HepG2 (cell line): ENCODE data around the gene KIF17. TPM values are rescaled to one million over a fixed set of nuclear protein-coding genes. Genes with fewer than 3 reads are reported as not detected.

Experiments
- ATAC-seq: fragments of 200-7000 bp; cut with Tn5 transposase; 3 replicates; pipeline ENCODE4 v1.9.1; 2020; ENCODE audit warnings: mild to moderate bottlenecking, moderate library complexity
- BruUV-seq: library from RNA; stranded (reverse); fragments of 400-500 nt; replicated peaks from 2 replicates; lab custom pipeline; 2021; lab: Mats Ljungman, UMichigan
- CTCF ChIA-PET: fragments of 300-600 bp; formaldehyde crosslinking; extraction: SDS; loops from one replicate; lab custom pipeline; 2021; ENCODE audit warnings: low total read pairs, inconsistent platforms, low intra/inter-chr PET ratio; lab: Yijun Ruan, JAX
- POLR2A ChIA-PET: fragments of 350-600 bp; sonication (Branson Sonifier 250); formaldehyde crosslinking; loops from one replicate; lab custom pipeline; 2020; ENCODE audit warnings: antibody characterized with exemption, inconsistent platforms; lab: Yijun Ruan, JAX
- DNase-seq: peaks from one replicate; pipeline ENCODE4 v3.0.0-alpha.2; 2015; ENCODE audit warnings: low spot score
- FAIRE-seq: peaks from 3 replicates; lab custom pipeline; 2011; peaks lifted over from hg19 to GRCh38; lab: Jason Lieb, UNC
- H2AFZ ChIP-seq: one replicate; pipeline ENCODE4 v1.6.1; 2011; ENCODE audit warnings: low read length, inconsistent platforms
- H3K27ac ChIP-seq: fragments of 300-600 bp; 3 replicates; pipeline ENCODE4 v1.8.0; 2011; ENCODE audit warnings: mixed run types, mild to moderate bottlenecking, mixed read lengths, low read length, inconsistent platforms; ENCODE audit not compliant: insufficient read depth; ENCODE audit errors: extremely low read length
- H3K27me3 ChIP-seq, 2 experiments: fragments of 200-600 bp in 1 of 2; 2 replicates in 1 of 2; 3 replicates in 1 of 2; pipeline versions ENCODE4 v1.6.0 to v1.8.0; 2011; ENCODE audit warnings: low read length in 2 of 2, mild to moderate bottlenecking in 2 of 2, moderate library complexity in 2 of 2, inconsistent platforms in 1 of 2; ENCODE audit not compliant: insufficient read depth in 2 of 2, control insufficient read depth in 1 of 2
- H3K36me3 ChIP-seq, 2 experiments: fragments of 200-600 bp in 1 of 2; replicated peaks in 1 of 2; 2 replicates in 1 of 2; 3 replicates in 1 of 2; pipeline versions ENCODE4 v1.5.1 to v1.8.0; 2011; ENCODE audit warnings: low read length in 2 of 2, inconsistent platforms in 1 of 2; ENCODE audit not compliant: insufficient read depth in 2 of 2, control insufficient read depth in 1 of 2
- H3K4me1 ChIP-seq: 2 replicates; pipeline ENCODE4 v1.5.1; 2012; ENCODE audit warnings: low read length, inconsistent platforms; ENCODE audit not compliant: insufficient read depth
- H3K4me2 ChIP-seq: 2 replicates; pipeline ENCODE4 v1.6.0; 2011; ENCODE audit warnings: low read depth, low read length, inconsistent platforms
- H3K4me3 ChIP-seq, 3 experiments: fragments of 200-600 bp in 1 of 3; sonication (generic), shearing (Covaris generic) in 1 of 3; replicated peaks in 1 of 3; 2 replicates each; pipeline ENCODE4 v1.5.1; 2011 to 2016; ENCODE audit warnings: low read length in 3 of 3, inconsistent platforms in 2 of 3, low read depth in 2 of 3, mild to moderate bottlenecking in 2 of 3, control low read depth in 1 of 3, mixed read lengths in 1 of 3; ENCODE audit not compliant: insufficient read depth in 1 of 3
- H3K79me2 ChIP-seq: one replicate; pipeline ENCODE4 v1.6.1; 2011; ENCODE audit warnings: low read length, inconsistent platforms; ENCODE audit not compliant: insufficient read depth
- H3K9ac ChIP-seq: 2 replicates; pipeline ENCODE4 v1.6.0; 2011; ENCODE audit warnings: mild to moderate bottlenecking, low read depth, low read length, inconsistent platforms; ENCODE audit not compliant: insufficient read depth
- H3K9me3 ChIP-seq: 2 replicates; pipeline ENCODE4 v1.5.1; 2012; ENCODE audit warnings: mild to moderate bottlenecking, low read length
- H4K20me1 ChIP-seq: 2 replicates; pipeline ENCODE4 v1.6.0; 2011; ENCODE audit warnings: inconsistent platforms, mild to moderate bottlenecking, low read length, moderate library complexity; ENCODE audit not compliant: insufficient read depth
- CENPBD1 ChIP-seq: sonication (generic); formaldehyde crosslinking; IDR thresholded peaks from 2 replicates; pipeline ENCODE4 v1.8.0; 2022; ENCODE audit warnings: missing genetic modification reagents, low read depth, mild to moderate bottlenecking, borderline replicate concordance
- FOXP4 ChIP-seq: sonication (generic); formaldehyde crosslinking; IDR thresholded peaks from 2 replicates; pipeline ENCODE4 v1.4.0; 2020; ENCODE audit warnings: missing genetic modification reagents
- MIER3 ChIP-seq: IDR thresholded peaks from 2 replicates; pipeline ENCODE4 v1.6.1; 2016; ENCODE audit warnings: missing compliant biosample characterization, borderline replicate concordance
- NR2F6 ChIP-seq, 2 experiments: IDR thresholded peaks; 2 replicates each; pipeline ENCODE4 v1.6.1; 2016; ENCODE audit warnings: antibody characterized with exemption in 1 of 2, mild to moderate bottlenecking in 1 of 2
- PBX2 ChIP-seq: IDR thresholded peaks from 2 replicates; pipeline ENCODE4 v1.6.1; 2016; ENCODE audit warnings: control low read depth
- RBAK ChIP-seq: sonication (generic); formaldehyde crosslinking; IDR thresholded peaks from 2 replicates; pipeline ENCODE4 v1.5.1; 2020; ENCODE audit warnings: mild to moderate bottlenecking, missing genetic modification reagents
- SRSF1 ChIP-seq: fragments of 200-400 bp; formaldehyde crosslinking; optimal IDR thresholded peaks from 2 replicates; pipeline ENCODE3; 2017; ENCODE audit warnings: mild to moderate bottlenecking, low read depth, low read length, moderate library complexity
- THYN1 ChIP-seq: sonication (generic); formaldehyde crosslinking; IDR thresholded peaks from 2 replicates; pipeline ENCODE4 v1.8.1; 2023; ENCODE audit warnings: low read depth, mild to moderate bottlenecking, moderate library complexity, missing genetic modification reagents, borderline replicate concordance
- U2AF1 ChIP-seq: fragments of 200-400 bp; formaldehyde crosslinking; optimal IDR thresholded peaks from 2 replicates; pipeline ENCODE3; 2017; ENCODE audit warnings: mild to moderate bottlenecking, low read depth, low read length
- ZNF207 ChIP-seq: fragments of 450-650 bp; IDR thresholded peaks from 2 replicates; pipeline ENCODE4 v1.6.1; 2016; ENCODE audit warnings: antibody characterized with exemption, borderline replicate concordance
- ZNF543 ChIP-seq: sonication (generic); formaldehyde crosslinking; IDR thresholded peaks from 2 replicates; pipeline ENCODE4 v1.4.0; 2020; ENCODE audit warnings: mild to moderate bottlenecking, missing genetic modification reagents
- ZNF549 ChIP-seq: sonication (generic); formaldehyde crosslinking; IDR thresholded peaks from 2 replicates; pipeline ENCODE4 v1.5.0; 2020; ENCODE audit warnings: missing genetic modification reagents
- ZNF607 ChIP-seq: sonication (generic); formaldehyde crosslinking; IDR thresholded peaks from 2 replicates; pipeline ENCODE4 v1.5.1; 2020; ENCODE audit warnings: missing genetic modification reagents, mild to moderate bottlenecking, borderline replicate concordance
- ZNF7 ChIP-seq: IDR thresholded peaks from 2 replicates; pipeline ENCODE4 v1.6.1; 2016; ENCODE audit warnings: missing biosample characterization, missing genetic modification reagents
- ZNF740 ChIP-seq: sonication (generic); formaldehyde crosslinking; IDR thresholded peaks from 2 replicates; pipeline ENCODE4 v1.4.0; 2020; ENCODE audit warnings: missing genetic modification reagents
- ZNF878 ChIP-seq: sonication (generic); formaldehyde crosslinking; IDR thresholded peaks from 2 replicates; pipeline ENCODE4 v1.8.1; 2023; ENCODE audit warnings: mild to moderate bottlenecking, missing genetic modification reagents, moderate library complexity
- WGBS: methylation state at CpG from one replicate; pipeline ENCODE4 v1.1.6; 2017; ENCODE audit warnings: low lambda C conversion rate; 5-methylcytosine and 5-hydroxymethylcytosine counted together
- in situ Hi-C: cut with HindIII; loops from 2 replicates; pipeline ENCODE4 v1.10.0; 2017; ENCODE audit warnings: low pct_unique_long_range_greater_than_20kb; ENCODE audit not compliant: extremely low pct_ligation_motif_present
- intact Hi-C: fragments of 100-400 bp; cut with micrococcal nuclease; formaldehyde crosslinking; loops from one replicate; pipeline ENCODE4 v1.10.0; 2022; ENCODE audit not compliant: unreplicated experiment
- polyA plus RNA-seq, 8 experiments: library from polyadenylated mRNA; depleted of rRNA in 3 of 8; stranded (reverse) in 7 of 8; unstranded in 1 of 8; fragments of >200 nt; fragmentation: Illumina TruSeq in 4 of 8; extraction: Trizol in 4 of 8; gene quantifications; 2 replicates each; pipeline versions ENCODE4 v1.2.1 to v1.2.3, GENCODE V29; 2011 to 2016; ENCODE audit warnings: low read depth in 4 of 8, missing spikeins in 1 of 8, mixed read lengths in 1 of 8; ENCODE audit not compliant: insufficient read depth in 1 of 8
- total RNA-seq, 5 experiments: library from RNA; depleted of rRNA; stranded (reverse); fragments of >200 nt; fragmentation: Illumina TruSeq; extraction: Trizol; gene quantifications; 2 replicates each; pipeline ENCODE4 v1.2.3, GENCODE V29; 2016; ENCODE audit warnings: low read depth in 1 of 5
- TF ChIP-seq, protein P1 (sequence below): sonication (generic); formaldehyde crosslinking; conservative IDR thresholded peaks from 2 replicates; pipeline ENCODE4 v1.8.0; 2022; ENCODE audit warnings: missing genetic modification reagents
- TF ChIP-seq, protein P2 (sequence below): sonication (generic); formaldehyde crosslinking; IDR thresholded peaks from 2 replicates; pipeline ENCODE4 v1.5.0; 2020; ENCODE audit warnings: mild to moderate bottlenecking, missing genetic modification reagents, borderline replicate concordance

KIF17 gene
- total and polyA plus RNA-seq, 2 of the 13 experiments (the other 11 are each of a cell fraction or from before 2014, with no cell fraction given), result 0.24 to 0.44 TPM

DNA sequence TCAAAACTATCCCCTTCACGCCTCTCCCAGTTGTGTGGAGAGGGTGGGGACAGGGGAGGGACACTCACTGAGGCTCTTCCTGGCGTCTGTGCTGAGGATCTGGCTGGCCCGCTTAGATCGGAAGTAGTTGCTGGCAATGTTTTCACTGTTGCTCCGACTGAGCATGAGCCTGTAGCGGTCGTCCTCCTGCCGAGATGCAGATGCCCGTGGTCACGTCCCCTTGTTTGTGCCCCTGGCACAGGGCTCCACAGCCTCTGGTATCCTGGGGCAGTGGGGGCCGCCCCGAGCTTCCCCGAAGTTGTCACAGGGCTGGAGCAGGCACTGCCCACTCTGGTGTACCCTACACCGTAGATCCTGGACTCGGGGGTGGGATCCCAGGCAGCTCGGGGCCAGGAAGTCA is 51.7 kb downstream of the KIF17 start:
- Histone ChIP-seq H3K9me3 (no peaks in the 10 kb centered on the region), H3K79me2 (peaks cover under 1% of the 10 kb centered on the region), H3K27me3 (no peaks in the 10 kb centered on the region; a peak in 1 of 5 replicates), H3K27ac (no peak overlapping the region), H4K20me1 (no peaks in the 10 kb centered on the region), H3K36me3 (no peaks in the 10 kb centered on the region), H2AFZ (no peak overlapping the region), H3K4me3 (no peak overlapping the region), H3K9ac (no peak overlapping the region), H3K4me2 (peak overlapping the region; percentile 19; the same call in 1 of the 2 replicates), H3K4me1 (peaks cover 15% of the 10 kb centered on the region)
- POLR2A ChIA-PET, result interaction anchor here (1.0 to 1.4 kb wide), 4 partner anchors 19 to 115 kb away, joined by 3 read pairs; no protein-coding TSS in a partner anchor
- BruUV-seq, result no TSS peak
- FAIRE-seq (no peak), ATAC-seq (no peak), DNase-seq (no peak)
- WGBS, result 75% methylated on average over 1 of the region's 16 CpGs
- TF ChIP-seq CENPBD1 (CRISPR knock-in tag), result no peak
- TF ChIP-seq RBAK (CRISPR knock-in tag), result no peak
- TF ChIP-seq PBX2 (CRISPR knock-in tag), result no peak
- TF ChIP-seq ZNF7 (CRISPR knock-in tag), result no peak
- TF ChIP-seq ZNF543 (CRISPR knock-in tag), result no peak
- TF ChIP-seq ZNF607, result no peak
- TF ChIP-seq NR2F6 (IDR thresholded peaks at IDR 0.05), result no peak
- TF ChIP-seq NR2F6 (CRISPR knock-in tag; IDR thresholded peaks at IDR 0.05), result no peak
- no peak for TF ChIP-seq MIER3
- TF ChIP-seq THYN1 (CRISPR knock-in tag), result no peak
- TF ChIP-seq ZNF740 (CRISPR knock-in tag), result no peak
- TF ChIP-seq, protein P1, sequence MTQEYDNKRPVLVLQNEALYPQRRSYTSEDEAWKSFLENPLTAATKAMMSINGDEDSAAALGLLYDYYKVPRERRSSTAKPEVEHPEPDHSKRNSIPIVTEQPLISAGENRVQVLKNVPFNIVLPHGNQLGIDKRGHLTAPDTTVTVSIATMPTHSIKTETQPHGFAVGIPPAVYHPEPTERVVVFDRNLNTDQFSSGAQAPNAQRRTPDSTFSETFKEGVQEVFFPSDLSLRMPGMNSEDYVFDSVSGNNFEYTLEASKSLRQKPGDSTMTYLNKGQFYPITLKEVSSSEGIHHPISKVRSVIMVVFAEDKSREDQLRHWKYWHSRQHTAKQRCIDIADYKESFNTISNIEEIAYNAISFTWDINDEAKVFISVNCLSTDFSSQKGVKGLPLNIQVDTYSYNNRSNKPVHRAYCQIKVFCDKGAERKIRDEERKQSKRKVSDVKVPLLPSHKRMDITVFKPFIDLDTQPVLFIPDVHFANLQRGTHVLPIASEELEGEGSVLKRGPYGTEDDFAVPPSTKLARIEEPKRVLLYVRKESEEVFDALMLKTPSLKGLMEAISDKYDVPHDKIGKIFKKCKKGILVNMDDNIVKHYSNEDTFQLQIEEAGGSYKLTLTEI, result no peak
- no peak for TF ChIP-seq ZNF549 (CRISPR knock-in tag)
- TF ChIP-seq FOXP4 (CRISPR knock-in tag), result no peak
- no peak for TF ChIP-seq ZNF207
- TF ChIP-seq ZNF878 (CRISPR knock-in tag), result no peak
- no peak for TF ChIP-seq SRSF1
- TF ChIP-seq, protein P2, sequence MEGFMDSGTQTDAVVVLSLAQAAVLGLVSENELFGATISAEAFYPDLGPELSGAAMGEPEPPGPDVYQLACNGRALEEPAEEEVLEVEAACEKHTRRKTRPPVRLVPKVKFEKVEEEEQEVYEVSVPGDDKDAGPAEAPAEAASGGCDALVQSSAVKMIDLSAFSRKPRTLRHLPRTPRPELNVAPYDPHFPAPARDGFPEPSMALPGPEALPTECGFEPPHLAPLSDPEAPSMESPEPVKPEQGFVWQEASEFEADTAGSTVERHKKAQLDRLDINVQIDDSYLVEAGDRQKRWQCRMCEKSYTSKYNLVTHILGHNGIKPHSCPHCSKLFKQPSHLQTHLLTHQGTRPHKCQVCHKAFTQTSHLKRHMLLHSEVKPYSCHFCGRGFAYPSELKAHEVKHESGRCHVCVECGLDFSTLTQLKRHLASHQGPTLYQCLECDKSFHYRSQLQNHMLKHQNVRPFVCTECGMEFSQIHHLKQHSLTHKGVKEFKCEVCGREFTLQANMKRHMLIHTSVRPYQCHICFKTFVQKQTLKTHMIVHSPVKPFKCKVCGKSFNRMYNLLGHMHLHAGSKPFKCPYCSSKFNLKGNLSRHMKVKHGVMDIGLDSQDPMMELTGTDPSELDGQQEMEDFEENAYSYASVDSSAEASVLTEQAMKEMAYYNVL (CRISPR knock-in tag), result no peak
- TF ChIP-seq U2AF1, result no peak
- in situ Hi-C loops (no loop called here), intact Hi-C loops (no loop called here)
- CTCF ChIA-PET, result no interaction called here
